H7 (cell line): Measurements from ENCODE around the gene GPR17. TPM values are rescaled to one million over a fixed set of nuclear protein-coding genes. Genes with fewer than 3 reads are reported as not detected.

Experiments used
- DNase-seq: peaks from one replicate; pipeline ENCODE4 v3.0.0; 2012
- H3K27me3 ChIP-seq: 2 replicates; pipeline ENCODE4 v1.6.0; 2011; ENCODE audit warnings: mild to moderate bottlenecking, low read length; ENCODE audit not compliant: control insufficient read depth, insufficient read depth
- H3K36me3 ChIP-seq: replicated peaks from 2 replicates; pipeline ENCODE4 v1.5.1; 2011; ENCODE audit warnings: low read length; ENCODE audit not compliant: control insufficient read depth, insufficient read depth
- H3K4me3 ChIP-seq: 2 replicates; pipeline ENCODE4 v1.5.1; 2011; ENCODE audit warnings: low read depth, mild to moderate bottlenecking, control low read depth, low read length, moderate library complexity; ENCODE audit not compliant: insufficient read depth
- total RNA-seq: library from RNA; depleted of rRNA; stranded (reverse); fragments of >200 nt; shearing (Covaris generic); gene quantifications from 2 replicates; pipeline ENCODE4 v1.2.3, GENCODE V29; 2014

GPR17 gene
- total RNA-seq, 1 experiment from 2014 or later = not detected

- no peaks in the 10 kb centered on the region for H3K36me3 ChIP-seq
- H3K27me3 ChIP-seq = peaks cover 16% of the 10 kb centered on the region
- no peak overlapping the region for H3K4me3 ChIP-seq
- DNase-seq = peak; percentile 48
Observed at GRCh38 chr2:127680706-127681287, 34.8 kb downstream of the GPR17 start.

DNA sequence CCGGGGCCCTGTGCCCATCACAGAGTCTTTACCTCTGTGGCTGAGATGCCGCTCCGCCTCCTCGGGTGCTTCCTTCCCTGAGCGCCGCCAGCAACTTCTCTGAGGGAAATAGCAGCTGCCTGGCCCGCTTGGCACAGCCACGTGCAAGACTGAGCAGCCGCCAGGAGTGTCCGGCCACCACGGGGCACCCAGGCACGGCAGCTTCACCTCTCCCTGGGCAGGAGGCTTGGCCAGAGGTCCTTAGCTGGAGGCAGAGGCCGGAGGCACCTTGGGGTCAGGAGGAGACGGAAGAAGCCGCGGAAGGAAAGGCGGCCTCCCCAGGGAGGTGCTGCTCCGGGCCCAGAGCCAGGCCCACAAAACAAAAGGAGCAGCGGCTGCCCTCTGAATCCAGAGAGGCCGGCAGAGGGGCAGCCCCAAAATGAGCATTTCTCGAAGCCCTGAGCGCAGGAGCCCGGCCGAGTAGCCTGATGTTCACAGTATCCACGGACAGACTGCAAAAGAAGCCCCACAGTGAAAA is 35.4 kb downstream of the GPR17 start:
- DNase-seq = peak; percentile 70

GRCh38 chr2:127681976-127682857 is 36.3 kb downstream of the GPR17 start:
- Histone ChIP-seq H3K27me3 (peaks cover 4% of the 10 kb centered on the region), H3K4me3 (no peak overlapping the region), H3K36me3 (no peaks in the 10 kb centered on the region)
- no peak for DNase-seq

More for the DNA sequence above, 35.4 kb downstream of the GPR17 start:
- no peak overlapping the region for H3K4me3 ChIP-seq
- peaks cover 12% of the 10 kb centered on the region for H3K27me3 ChIP-seq
- no peaks in the 10 kb centered on the region for H3K36me3 ChIP-seq

GRCh38 chr2:127683056-127683455 is 37.1 kb downstream of the GPR17 start:
- H3K4me3 ChIP-seq = no peak overlapping the region
- H3K27me3 ChIP-seq = no peaks in the 10 kb centered on the region
- DNase-seq = no peak
- H3K36me3 ChIP-seq = no peaks in the 10 kb centered on the region

- H3K4me3 ChIP-seq = no peak overlapping the region
- no peaks in the 10 kb centered on the region for H3K27me3 ChIP-seq
- DNase-seq = no peak
- no peaks in the 10 kb centered on the region for H3K36me3 ChIP-seq
Observed at GRCh38 chr2:127683757-127684156, 37.8 kb downstream of the GPR17 start.

DNA sequence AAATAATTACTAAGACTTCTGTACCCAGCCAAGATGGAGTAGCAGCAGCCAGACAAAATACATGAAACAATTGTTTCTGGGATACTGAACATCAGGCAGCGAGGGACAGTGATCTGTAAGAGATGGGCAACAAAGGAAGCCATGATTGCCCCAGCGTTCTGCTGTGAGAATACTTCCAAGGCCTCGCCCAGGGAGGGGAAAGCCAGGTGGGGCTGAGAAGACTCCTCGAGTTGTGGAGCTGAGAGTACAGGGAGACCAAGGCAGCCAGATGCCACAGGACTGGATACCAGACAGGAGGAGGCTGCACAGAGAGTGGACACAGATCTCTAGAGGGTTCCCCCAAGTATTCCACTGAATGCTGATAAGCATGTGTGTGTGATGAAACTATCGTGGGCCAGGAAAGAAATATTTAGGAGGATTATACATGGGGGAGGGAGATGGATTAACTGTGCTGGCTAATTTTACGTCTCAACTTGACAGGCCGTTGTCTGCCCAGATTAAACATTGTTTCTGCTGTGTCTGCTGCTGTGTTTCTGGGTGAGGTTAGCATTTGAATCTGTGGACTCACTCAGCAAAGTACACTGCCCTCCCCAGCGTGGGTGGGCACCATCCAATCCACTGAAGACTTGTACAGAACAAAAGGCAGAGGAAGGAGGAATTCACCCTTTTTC is 39.6 kb downstream of the GPR17 start:
- Histone ChIP-seq H3K36me3 (no peaks in the 10 kb centered on the region), H3K4me3 (no peak overlapping the region), H3K27me3 (no peaks in the 10 kb centered on the region)
- DNase-seq = no peak

DNA sequence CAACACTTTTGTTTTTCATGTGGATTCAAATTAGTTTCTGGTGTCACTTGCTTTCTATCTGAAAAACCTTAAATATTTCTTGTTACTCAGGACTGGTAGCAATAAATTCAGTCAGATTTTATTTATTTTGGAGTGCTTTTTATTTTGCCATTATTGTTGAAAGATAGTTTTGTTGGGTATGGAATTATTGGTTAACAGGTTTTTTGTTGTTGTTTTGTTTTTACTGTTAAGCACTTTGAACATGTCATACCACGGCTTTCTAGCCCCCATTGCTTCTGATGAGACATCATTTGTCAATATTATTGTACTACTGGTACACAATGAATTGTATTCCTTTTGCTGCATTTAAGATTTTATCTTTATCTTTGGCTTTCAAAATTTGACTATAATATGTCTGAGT is 42.5 kb downstream of the GPR17 start:
- DNase-seq = no peak

DNA sequence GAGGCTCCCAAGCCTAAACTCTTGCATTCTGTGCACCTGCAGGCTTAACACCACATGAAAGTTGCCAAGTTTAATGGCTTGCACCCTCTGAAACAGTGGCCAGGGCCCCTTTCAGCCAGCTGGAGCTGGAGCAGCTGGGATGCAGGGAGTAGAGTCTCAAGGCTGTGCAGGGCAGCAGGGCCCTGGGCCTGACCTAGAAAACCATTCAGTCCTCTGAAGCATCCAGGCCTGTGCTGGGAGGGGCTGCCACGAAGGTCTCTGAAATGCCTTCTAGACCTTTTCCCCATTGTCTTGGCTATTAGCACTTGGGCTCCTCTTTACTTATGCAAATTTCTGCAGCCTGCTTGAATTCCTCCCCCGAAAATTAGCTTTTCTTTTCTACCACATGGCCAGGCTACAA is 44.7 kb downstream of the GPR17 start:
- DNase-seq = no peak
- H3K27me3 ChIP-seq = no peaks in the 10 kb centered on the region
- H3K4me3 ChIP-seq = no peak overlapping the region
- no peaks in the 10 kb centered on the region for H3K36me3 ChIP-seq

More for the DNA sequence above, 42.5 kb downstream of the GPR17 start:
- H3K27me3 ChIP-seq = no peaks in the 10 kb centered on the region
- H3K36me3 ChIP-seq = no peaks in the 10 kb centered on the region
- H3K4me3 ChIP-seq = no peak overlapping the region

DNA sequence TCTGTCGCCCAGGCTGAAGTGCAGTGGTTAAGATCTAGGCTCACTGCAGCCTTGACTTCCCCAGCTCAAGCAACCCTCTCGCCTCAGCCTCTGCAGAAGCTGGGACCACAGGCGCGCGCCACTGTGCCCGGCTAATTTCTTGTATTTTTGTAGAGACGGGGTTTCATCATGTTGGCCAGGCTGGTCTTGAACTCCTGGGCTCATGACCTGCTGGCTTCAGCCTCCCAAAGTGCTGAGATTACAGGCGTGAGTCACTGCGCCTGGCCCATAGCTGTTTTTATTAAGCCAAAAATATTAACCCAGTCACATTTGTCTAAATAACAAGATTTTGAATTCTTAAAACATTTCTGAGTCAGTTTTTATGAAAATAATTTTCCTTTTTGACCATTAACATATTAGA is 49.0 kb downstream of the GPR17 start:
- no peak overlapping the region for H3K4me3 ChIP-seq
- no peaks in the 10 kb centered on the region for H3K36me3 ChIP-seq
- no peak for DNase-seq
- H3K27me3 ChIP-seq = no peaks in the 10 kb centered on the region

GRCh38 chr2:127695491-127696472 is 49.8 kb downstream of the GPR17 start:
- H3K27me3 ChIP-seq = no peaks in the 10 kb centered on the region
- peak; percentile 92 for DNase-seq
- no peaks in the 10 kb centered on the region for H3K36me3 ChIP-seq
- H3K4me3 ChIP-seq = no peak overlapping the region; the same call in 1 of the 2 replicates

DNA sequence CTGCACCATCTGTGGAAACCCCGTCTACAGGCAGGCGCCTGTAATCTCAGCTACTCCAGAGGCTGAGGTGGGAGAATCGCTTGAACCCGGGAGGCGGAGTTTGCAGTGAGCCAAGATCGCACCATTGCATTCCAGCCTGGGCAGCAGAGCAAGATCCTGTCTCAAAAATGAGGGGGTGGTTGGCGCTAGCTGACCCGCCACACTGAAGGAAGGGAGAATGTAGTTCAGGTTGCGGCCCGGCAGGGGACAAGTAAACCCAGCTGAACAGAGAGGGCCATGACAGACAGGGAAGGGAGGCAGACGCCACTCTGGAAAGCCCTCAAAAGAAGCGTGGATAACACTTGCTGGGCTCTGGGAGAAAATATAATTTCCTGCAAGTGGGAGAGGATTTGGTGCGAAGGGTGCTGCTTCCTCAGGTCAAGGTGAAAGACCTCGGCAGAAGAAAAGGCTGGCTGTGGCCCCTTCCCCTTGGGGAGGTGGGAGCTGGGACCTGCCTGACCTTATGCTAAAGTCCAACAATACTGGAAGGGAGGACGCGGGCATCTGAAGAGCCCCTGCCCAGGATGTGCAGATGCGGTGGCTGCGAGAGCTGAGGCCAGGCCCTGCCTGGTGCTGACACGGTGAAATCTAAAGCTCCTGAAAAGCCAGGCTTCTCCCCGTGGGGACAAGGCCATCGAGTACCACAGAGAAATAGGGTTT is 51.7 kb downstream of the GPR17 start:
- no peak overlapping the region for H3K4me3 ChIP-seq
- H3K36me3 ChIP-seq = no peaks in the 10 kb centered on the region
- no peak for DNase-seq
- no peaks in the 10 kb centered on the region for H3K27me3 ChIP-seq

GRCh38 chr2:127698553-127699355 is 52.8 kb downstream of the GPR17 start:
- DNase-seq = no peak

More at GRCh38 chr2:127698553-127699355, 52.8 kb downstream of the GPR17 start:
- no peaks in the 10 kb centered on the region for H3K36me3 ChIP-seq
- H3K4me3 ChIP-seq = no peak overlapping the region
- H3K27me3 ChIP-seq = no peaks in the 10 kb centered on the region
